Right ventricle myocardium inferior (tissue), 1 donor: ENCODE results near the gene TRIM72. TPM values are rescaled to one million over a fixed set of nuclear protein-coding genes. Genes with fewer than 3 reads are reported as not detected.
"Not testable (repeated sequence)": the region's sequence is repeated elsewhere in the genome, so short reads cannot be mapped to it uniquely, and the experiment has no call there.

Experiments
- ATAC-seq: fragments of 200-7000 bp; cut with Tn5 transposase; one replicate; pipeline ENCODE4 v1.9.1; 2020; ENCODE audit warnings: mild to moderate bottlenecking, moderate library complexity
- DNase-seq: peaks from one replicate; pipeline ENCODE4 v3.0.0; 2021; ENCODE audit errors: missing footprints
- intact Hi-C: fragments of 100-400 bp; cut with DNase I; formaldehyde crosslinking; loops from one replicate; pipeline ENCODE4 v1.11.0; 2022
- total RNA-seq: library from RNA; stranded (reverse); fragmentation: NEBNext Ultra II Directional; extraction: Animal tissue kit (Norgen Biotek cat#: 25700); gene quantifications from one replicate; pipeline ENCODE4 v1.2.1, GENCODE V29; 2021
- donor health status: DM: no; HTN: yes; CAD: no; lungs with severe emphysema.

TRIM72 gene
- total RNA-seq, 1 donor from 2014 or later: 2.1 TPM

- intact Hi-C loops: no loop called here
- DNase-seq: no peak
- no peak for ATAC-seq
These were observed 56.9 kb downstream of the TRIM72 start for GRCh38 chr16:31270795-31271194.

GRCh38 chr16:31271621-31272190 is 57.8 kb downstream of the TRIM72 start:
- intact Hi-C loops: no loop called here
- ATAC-seq (no peak), DNase-seq (no peak)

DNA sequence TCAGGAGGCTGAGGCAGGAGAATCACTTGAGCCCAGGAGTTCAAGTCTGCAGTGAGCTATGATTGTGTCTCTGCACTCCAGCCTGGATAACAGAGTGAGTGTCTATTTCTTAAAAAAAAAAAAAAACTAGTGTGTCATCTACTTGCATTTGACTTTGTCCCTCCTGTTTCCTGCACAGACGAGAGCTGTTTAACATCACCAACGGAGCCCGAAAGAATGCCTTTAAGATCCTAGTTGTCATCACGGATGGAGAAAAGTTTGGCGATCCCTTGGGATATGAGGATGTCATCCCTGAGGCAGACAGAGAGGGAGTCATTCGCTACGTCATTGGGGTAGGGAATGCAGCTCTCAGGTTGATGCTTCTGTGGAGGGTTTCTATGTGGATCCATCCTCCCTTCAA is 59.3 kb downstream of the TRIM72 start:
- DNase-seq: no peak
- intact Hi-C loops: no loop called here
- ATAC-seq: no peak

- no peak for DNase-seq
- no peak for ATAC-seq
- intact Hi-C loops: no loop called here
These were observed 59.8 kb downstream of the TRIM72 start for GRCh38 chr16:31273676-31274075.

DNA sequence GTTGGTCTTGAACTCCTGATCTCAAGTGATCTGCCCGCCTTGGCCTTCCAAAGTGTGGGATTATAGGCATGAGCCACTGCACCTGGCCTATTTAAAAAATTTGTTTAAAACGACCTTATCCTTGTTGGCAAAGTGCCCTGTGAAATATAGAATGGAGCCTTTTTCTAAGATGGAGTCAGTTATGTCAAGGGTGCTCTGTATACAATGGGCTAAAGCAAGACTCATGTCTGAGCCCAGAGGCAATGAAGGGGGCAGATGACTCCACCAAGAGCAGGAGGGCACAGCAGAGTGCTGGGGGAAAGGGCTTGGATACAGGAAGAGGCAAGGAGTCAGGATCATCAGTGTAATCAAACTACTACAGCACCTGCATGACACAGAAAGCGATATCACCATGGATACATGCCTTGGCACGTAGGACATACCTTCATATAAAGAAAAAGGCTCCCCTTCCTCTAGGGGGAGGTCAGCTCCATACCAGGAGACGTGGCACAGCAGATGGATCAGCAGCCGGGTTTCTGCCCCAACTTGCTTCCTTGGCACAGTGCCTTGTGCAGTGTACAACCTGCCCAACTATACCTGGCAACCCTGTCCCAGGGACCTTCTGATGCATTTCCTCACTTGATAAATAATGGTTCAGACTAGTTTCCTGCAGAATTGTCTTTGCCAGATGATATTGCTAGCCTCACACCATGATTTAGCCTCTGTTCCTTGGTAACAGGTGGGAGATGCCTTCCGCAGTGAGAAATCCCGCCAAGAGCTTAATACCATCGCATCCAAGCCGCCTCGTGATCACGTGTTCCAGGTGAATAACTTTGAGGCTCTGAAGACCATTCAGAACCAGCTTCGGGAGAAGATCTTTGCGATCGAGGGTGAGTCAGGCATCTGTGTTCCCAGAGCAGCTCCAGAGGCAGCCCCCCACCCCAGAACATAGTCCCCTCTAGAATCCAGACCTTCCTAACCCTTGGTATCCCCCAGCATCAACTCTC is 61.2 kb downstream of the TRIM72 start:
- ATAC-seq (no peak), DNase-seq (no peak)
- intact Hi-C loops: no loop called here

- ATAC-seq: no peak
- intact Hi-C loops: no loop called here
- DNase-seq: no peak
These were observed 62.7 kb downstream of the TRIM72 start for GRCh38 chr16:31276600-31276999.

DNA sequence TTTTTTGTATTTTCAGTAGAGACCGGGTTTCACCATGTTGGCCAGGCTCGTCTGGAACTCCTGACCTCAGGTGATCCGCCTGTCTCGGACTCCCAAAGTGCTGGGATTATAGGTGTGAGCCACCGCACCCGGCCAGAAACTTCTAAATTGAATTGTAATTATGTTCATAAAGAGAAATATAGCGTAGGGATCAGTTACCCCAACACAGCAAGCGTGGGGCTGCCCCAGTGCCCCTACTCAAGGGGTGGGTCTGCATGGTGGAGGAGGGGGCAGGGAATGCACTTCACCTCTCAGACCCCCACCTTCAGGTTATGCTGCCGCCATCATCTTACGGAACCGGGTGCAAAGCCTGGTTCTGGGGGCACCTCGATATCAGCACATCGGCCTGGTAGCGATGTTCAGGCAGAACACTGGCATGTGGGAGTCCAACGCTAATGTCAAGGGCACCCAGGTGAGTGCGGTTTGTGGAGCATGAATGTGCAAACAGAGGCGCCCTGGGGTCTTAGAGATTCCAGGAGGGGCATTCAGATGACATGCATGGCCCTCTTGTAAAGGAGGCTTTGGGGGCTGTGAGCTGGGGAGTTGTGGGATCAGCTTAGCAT is 63.8 kb downstream of the TRIM72 start:
- ATAC-seq: no peak
- no peak for DNase-seq
- intact Hi-C loops: no loop called here

DNA sequence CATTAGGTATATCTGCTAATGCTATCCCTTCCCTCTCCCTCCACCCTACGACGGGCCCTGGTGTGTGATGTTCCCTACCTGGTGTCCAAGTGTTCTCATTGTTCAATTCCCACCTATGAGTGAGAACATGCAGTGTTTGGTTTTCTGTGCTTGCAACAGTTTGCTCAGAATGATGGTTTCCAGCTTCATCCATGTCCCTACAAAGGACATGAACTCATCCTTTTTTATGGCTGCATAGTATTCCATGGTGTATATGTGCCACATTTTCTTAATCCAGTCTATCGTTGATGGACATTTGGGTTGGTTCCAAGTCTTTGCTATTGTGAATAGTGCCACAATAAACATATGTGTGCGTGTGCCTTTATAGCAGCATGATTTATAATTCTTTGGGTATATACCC is 64.9 kb downstream of the TRIM72 start:
- intact Hi-C loops, DNase-seq, ATAC-seq: not testable (repeated sequence)

Other genes starting within 250 kb of the TRIM72 start
- 7.0 TPM for gene HSD3B7, start 228.9 kb upstream of the TRIM72 start, total RNA-seq
- gene STX1B, start 203.5 kb upstream of the TRIM72 start, total RNA-seq: 0.41 TPM
- 42.3 TPM for gene STX4, start 180.6 kb upstream of the TRIM72 start, total RNA-seq
- 5.3 TPM for gene ZNF668, start 139.9 kb upstream of the TRIM72 start, total RNA-seq
- 9.9 TPM for gene ZNF646, start 139.7 kb upstream of the TRIM72 start, total RNA-seq
- gene PRSS53, start 125.2 kb upstream of the TRIM72 start, total RNA-seq: 0.62 TPM
- 41.1 TPM for gene VKORC1, start 119.3 kb upstream of the TRIM72 start, total RNA-seq
- 79.7 TPM for gene BCKDK, start 105.7 kb upstream of the TRIM72 start, total RNA-seq
- 67.4 TPM for gene KAT8, start 96.5 kb upstream of the TRIM72 start, total RNA-seq
- gene PRSS8, start 78.4 kb upstream of the TRIM72 start, total RNA-seq: not detected
- 3.0 TPM for gene PRSS36, start 64.1 kb upstream of the TRIM72 start, total RNA-seq
- gene FUS, start 34.0 kb upstream of the TRIM72 start, total RNA-seq: 86.8 TPM
- gene PYCARD, start 11.4 kb upstream of the TRIM72 start, total RNA-seq: 9.1 TPM
- not detected for gene PYDC1, start 3.0 kb downstream of the TRIM72 start, total RNA-seq
- 10.4 TPM for gene ITGAM, start 45.9 kb downstream of the TRIM72 start, total RNA-seq
- 2.2 TPM for gene ITGAX, start 141.1 kb downstream of the TRIM72 start, total RNA-seq
- gene ITGAD, start 179.2 kb downstream of the TRIM72 start, total RNA-seq: 0.11 TPM
- gene COX6A2, start 214.2 kb downstream of the TRIM72 start, total RNA-seq: 1,434 TPM
- 1.8 TPM for gene ZNF843, start 228.7 kb downstream of the TRIM72 start, total RNA-seq
- gene ARMC5, start 245.4 kb downstream of the TRIM72 start, total RNA-seq: 5.5 TPM